ENCODE results near the gene TMEM248.
"Not testable (repeated sequence)": the region's sequence is repeated elsewhere in the genome, so short reads cannot be mapped to it uniquely, and the experiment has no call there.

The TMEM248 gene

DNA sequence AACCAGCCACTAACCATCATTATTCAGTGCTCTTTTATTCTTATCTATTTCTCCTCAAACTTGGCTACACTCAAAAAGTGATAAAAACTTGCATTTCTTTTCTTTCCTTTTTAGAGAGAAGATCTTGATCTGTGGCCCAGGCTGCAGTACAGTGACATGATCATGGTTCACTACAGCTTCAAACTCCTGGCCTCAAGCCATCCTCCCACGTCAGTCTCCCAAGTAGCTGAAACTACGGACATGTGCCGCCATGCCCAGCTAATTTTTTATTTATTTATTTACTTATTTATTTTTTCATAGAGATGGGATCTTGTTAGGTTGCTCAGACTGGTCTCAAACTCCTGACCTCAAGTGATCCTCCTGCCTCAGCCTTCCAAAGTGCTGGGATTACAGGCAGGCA, 24.6 kb upstream of the TMEM248 start:
- Histone ChIP-seq H3K4me3 (ENCODE audit: low read depth, low read length) (no peak overlapping the region), H3K9ac (ENCODE audit: low read depth, low read length) (no peak overlapping the region), H3K4me1 (ENCODE audit: control insufficient read depth, insufficient read depth, low read length) (no peaks in the 10 kb centered on the region), H3K27ac (ENCODE audit: low read depth, low read length) (no peak overlapping the region), H3K27me3 (ENCODE audit: control insufficient read depth, insufficient read depth, low read length) (no peaks in the 10 kb centered on the region), H3K36me3 (ENCODE audit: control insufficient read depth, insufficient read depth, low read length) (peaks cover 27% of the 10 kb centered on the region), H3K9me3 (ENCODE audit: control insufficient read depth, insufficient read depth, low read length) (no peaks in the 10 kb centered on the region)

- Histone ChIP-seq H3K9me3 (ENCODE audit: control insufficient read depth, insufficient read depth, low read length) (no peaks in the 10 kb centered on the region), H3K9ac (ENCODE audit: low read depth, low read length) (no peak overlapping the region), H3K4me3 (ENCODE audit: low read depth, low read length) (no peak overlapping the region), H3K27ac (ENCODE audit: low read depth, low read length) (no peak overlapping the region), H3K27me3 (ENCODE audit: control insufficient read depth, insufficient read depth, low read length) (no peaks in the 10 kb centered on the region), H3K4me1 (ENCODE audit: control insufficient read depth, insufficient read depth, low read length) (no peaks in the 10 kb centered on the region), H3K36me3 (ENCODE audit: control insufficient read depth, insufficient read depth, low read length) (peaks cover 26% of the 10 kb centered on the region)
Measured at GRCh38 chr7:66899552-66900280, 21.3 kb upstream of the TMEM248 start.

- Histone ChIP-seq H3K4me3 (ENCODE audit: low read depth, low read length) (no peak overlapping the region), H3K9ac (ENCODE audit: low read depth, low read length) (no peak overlapping the region), H3K27ac (ENCODE audit: low read depth, low read length) (no peak overlapping the region), H3K9me3 (ENCODE audit: control insufficient read depth, insufficient read depth, low read length) (no peaks in the 10 kb centered on the region), H3K27me3 (ENCODE audit: control insufficient read depth, insufficient read depth, low read length) (no peaks in the 10 kb centered on the region), H3K4me1 (ENCODE audit: control insufficient read depth, insufficient read depth, low read length) (no peaks in the 10 kb centered on the region), H3K36me3 (ENCODE audit: control insufficient read depth, insufficient read depth, low read length) (peaks cover 21% of the 10 kb centered on the region)
Measured at GRCh38 chr7:66901941-66902843, 18.8 kb upstream of the TMEM248 start.

DNA sequence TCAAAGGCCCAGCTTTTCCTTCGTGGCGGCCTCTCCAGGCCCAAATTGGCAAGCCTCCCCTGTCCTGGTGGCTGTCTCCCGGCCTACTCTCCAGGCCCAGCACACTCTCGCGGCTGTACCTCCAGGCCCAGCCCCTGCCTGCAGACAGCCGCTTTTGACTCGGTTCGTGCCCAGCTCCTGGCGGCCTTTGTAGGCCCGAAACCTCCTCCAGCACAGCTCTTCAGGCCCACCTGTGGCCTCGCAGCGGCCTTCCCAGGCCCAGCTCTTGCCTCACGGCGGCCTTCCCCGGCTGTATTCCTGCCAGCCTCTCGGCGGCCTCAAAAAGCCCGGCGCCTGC, 18.2 kb upstream of the TMEM248 start:
- H3K36me3 ChIP-seq (ENCODE audit: control insufficient read depth, insufficient read depth, low read length): peaks cover 17% of the 10 kb centered on the region
- H3K27me3 ChIP-seq (ENCODE audit: control insufficient read depth, insufficient read depth, low read length): no peaks in the 10 kb centered on the region
- no peaks in the 10 kb centered on the region for H3K9me3 ChIP-seq (ENCODE audit: control insufficient read depth, insufficient read depth, low read length)
- no peak overlapping the region for H3K27ac ChIP-seq (ENCODE audit: low read depth, low read length)
- H3K9ac ChIP-seq (ENCODE audit: low read depth, low read length): no peak overlapping the region
- no peaks in the 10 kb centered on the region for H3K4me1 ChIP-seq (ENCODE audit: control insufficient read depth, insufficient read depth, low read length)
- H3K4me3 ChIP-seq (ENCODE audit: low read depth, low read length): no peak overlapping the region

DNA sequence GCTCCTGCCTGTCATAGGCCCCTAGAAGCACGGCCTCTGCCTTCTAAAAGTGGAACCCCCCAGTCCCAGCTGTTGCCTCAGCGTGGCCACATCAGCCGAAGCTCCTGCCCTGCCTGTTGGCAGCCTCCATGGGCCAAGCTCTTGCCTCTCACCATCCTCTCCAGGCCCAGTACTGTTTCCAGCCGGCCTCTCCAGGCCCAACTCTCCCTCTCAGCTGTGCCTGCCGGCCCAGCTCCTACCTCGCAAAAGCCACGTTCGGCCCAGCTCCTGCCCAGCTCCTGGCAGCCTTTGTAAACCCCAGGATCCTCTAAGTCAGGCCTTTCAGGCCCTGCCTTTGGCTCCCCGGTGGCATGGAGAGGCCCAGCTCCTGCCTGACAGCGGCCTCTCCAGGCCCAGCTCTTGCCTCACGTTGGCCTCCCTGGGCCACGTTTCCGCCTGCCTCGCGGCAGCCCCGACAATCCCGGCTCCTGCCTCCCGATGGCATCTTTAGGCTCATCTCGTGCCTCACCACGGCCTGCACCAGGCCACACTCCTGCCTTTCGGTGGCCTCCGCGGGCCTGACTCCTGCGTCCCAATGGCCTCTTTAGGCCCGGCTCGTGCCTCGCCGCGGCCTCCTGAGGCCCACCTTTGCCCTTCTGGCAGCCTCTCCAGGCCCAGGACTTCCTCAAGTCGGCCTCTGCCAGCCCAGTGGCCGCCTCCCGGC, 17.5 kb upstream of the TMEM248 start:
- H3K9me3 ChIP-seq (ENCODE audit: control insufficient read depth, insufficient read depth, low read length): no peaks in the 10 kb centered on the region
- H3K36me3 ChIP-seq (ENCODE audit: control insufficient read depth, insufficient read depth, low read length): peaks cover 17% of the 10 kb centered on the region
- H3K4me3 ChIP-seq (ENCODE audit: low read depth, low read length): no peak overlapping the region
- H3K9ac ChIP-seq (ENCODE audit: low read depth, low read length): no peak overlapping the region
- no peak overlapping the region for H3K27ac ChIP-seq (ENCODE audit: low read depth, low read length)
- H3K4me1 ChIP-seq (ENCODE audit: control insufficient read depth, insufficient read depth, low read length): no peaks in the 10 kb centered on the region
- H3K27me3 ChIP-seq (ENCODE audit: control insufficient read depth, insufficient read depth, low read length): no peaks in the 10 kb centered on the region

- H3K36me3 ChIP-seq (ENCODE audit: control insufficient read depth, insufficient read depth, low read length): peaks cover 12% of the 10 kb centered on the region
- H3K27me3 ChIP-seq (ENCODE audit: control insufficient read depth, insufficient read depth, low read length): no peaks in the 10 kb centered on the region
- no peaks in the 10 kb centered on the region for H3K4me1 ChIP-seq (ENCODE audit: control insufficient read depth, insufficient read depth, low read length)
- no peak overlapping the region for H3K4me3 ChIP-seq (ENCODE audit: low read depth, low read length)
- no peaks in the 10 kb centered on the region for H3K9me3 ChIP-seq (ENCODE audit: control insufficient read depth, insufficient read depth, low read length)
- H3K9ac ChIP-seq (ENCODE audit: low read depth, low read length): no peak overlapping the region
- no peak overlapping the region for H3K27ac ChIP-seq (ENCODE audit: low read depth, low read length)
Measured at GRCh38 chr7:66904063-66904593, 16.9 kb upstream of the TMEM248 start.

GRCh38 chr7:66905278-66905677, 15.7 kb upstream of the TMEM248 start:
- no peak overlapping the region for H3K9ac ChIP-seq (ENCODE audit: low read depth, low read length)
- H3K4me3 ChIP-seq (ENCODE audit: low read depth, low read length): no peak overlapping the region
- no peaks in the 10 kb centered on the region for H3K9me3 ChIP-seq (ENCODE audit: control insufficient read depth, insufficient read depth, low read length)
- no peaks in the 10 kb centered on the region for H3K4me1 ChIP-seq (ENCODE audit: control insufficient read depth, insufficient read depth, low read length)
- no peaks in the 10 kb centered on the region for H3K27me3 ChIP-seq (ENCODE audit: control insufficient read depth, insufficient read depth, low read length)
- H3K36me3 ChIP-seq (ENCODE audit: control insufficient read depth, insufficient read depth, low read length): peaks cover 6% of the 10 kb centered on the region; the same call in 1 of the 2 replicates
- H3K27ac ChIP-seq (ENCODE audit: low read depth, low read length): no peak overlapping the region

DNA sequence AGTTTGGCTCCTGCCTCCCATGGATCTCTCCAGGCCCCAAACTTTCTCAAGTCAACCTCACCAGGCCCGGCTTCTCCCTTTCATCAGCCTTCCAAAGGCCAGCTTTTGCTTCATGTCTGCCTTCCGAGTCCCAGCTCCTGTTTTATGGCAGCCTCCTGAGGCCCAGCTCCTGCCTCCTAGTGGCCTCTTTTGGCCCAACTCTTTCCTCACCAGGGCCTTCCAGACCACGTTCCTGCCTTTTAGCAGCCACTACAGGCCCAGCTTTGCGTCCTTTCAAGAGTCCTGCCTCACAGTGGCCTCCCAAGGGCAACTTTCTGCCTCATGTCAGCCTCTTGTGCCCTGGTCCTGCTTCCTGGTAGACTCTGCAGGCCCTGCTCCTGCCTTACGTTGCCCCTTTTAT, 15.3 kb upstream of the TMEM248 start:
- H3K36me3 ChIP-seq (ENCODE audit: control insufficient read depth, insufficient read depth, low read length): peaks cover 6% of the 10 kb centered on the region; the same call in 1 of the 2 replicates
- no peak overlapping the region for H3K27ac ChIP-seq (ENCODE audit: low read depth, low read length)
- H3K9me3 ChIP-seq (ENCODE audit: control insufficient read depth, insufficient read depth, low read length): no peaks in the 10 kb centered on the region
- H3K9ac ChIP-seq (ENCODE audit: low read depth, low read length): no peak overlapping the region
- H3K4me1 ChIP-seq (ENCODE audit: control insufficient read depth, insufficient read depth, low read length): no peaks in the 10 kb centered on the region
- no peak overlapping the region for H3K4me3 ChIP-seq (ENCODE audit: low read depth, low read length)
- H3K27me3 ChIP-seq (ENCODE audit: control insufficient read depth, insufficient read depth, low read length): no peaks in the 10 kb centered on the region

GRCh38 chr7:66907731-66908130, 13.3 kb upstream of the TMEM248 start:
- Histone ChIP-seq H3K4me3 (ENCODE audit: low read depth, low read length) (no peak overlapping the region), H3K27ac (ENCODE audit: low read depth, low read length) (no peak overlapping the region), H3K27me3 (ENCODE audit: control insufficient read depth, insufficient read depth, low read length) (no peaks in the 10 kb centered on the region), H3K36me3 (ENCODE audit: control insufficient read depth, insufficient read depth, low read length) (no peaks in the 10 kb centered on the region), H3K9me3 (ENCODE audit: control insufficient read depth, insufficient read depth, low read length) (no peaks in the 10 kb centered on the region), H3K9ac (ENCODE audit: low read depth, low read length) (no peak overlapping the region), H3K4me1 (ENCODE audit: control insufficient read depth, insufficient read depth, low read length) (no peaks in the 10 kb centered on the region)

GRCh38 chr7:66908598-66908997, 12.4 kb upstream of the TMEM248 start:
- H3K9ac ChIP-seq (ENCODE audit: low read depth, low read length); H3K27ac ChIP-seq (ENCODE audit: low read depth, low read length); H3K36me3 ChIP-seq (ENCODE audit: control insufficient read depth, insufficient read depth, low read length); H3K4me3 ChIP-seq (ENCODE audit: low read depth, low read length); H3K27me3 ChIP-seq (ENCODE audit: control insufficient read depth, insufficient read depth, low read length); H3K9me3 ChIP-seq (ENCODE audit: control insufficient read depth, insufficient read depth, low read length); H3K4me1 ChIP-seq (ENCODE audit: control insufficient read depth, insufficient read depth, low read length): not testable (repeated sequence)
